ENCODE measurements around the gene USE1. TPM values are rescaled to one million over a fixed set of nuclear protein-coding genes. Genes with fewer than 3 reads are reported as not detected.
"Not testable (repeated sequence)": the region's sequence is repeated elsewhere in the genome, so short reads cannot be mapped to it uniquely, and the experiment has no call there.

The USE1 gene
- total RNA-seq, 8 experiments from 2014 or later, result 14.7 to 31.0 (median 22.9) TPM

- 67 to 100% (median 100%) methylated on average over 2 to 4 of the region's 6 CpGs; no CpG with 5 or more reads in 4 of the 10 experiments for WGBS, 10 experiments
- ATAC-seq (replicated peaks in 6 of 8); in situ Hi-C loops (cut with MboI; ENCODE audit: low pct_unique_long_range_greater_than_20kb in 2 of 9, low sequenced_read_pairs in 9 of 9, unreplicated experiment in 9 of 9): not testable (repeated sequence)
Observed at GRCh38 chr19:17191736-17192135, 23.4 kb upstream of the USE1 start.

GRCh38 chr19:17192751-17193150, 22.4 kb upstream of the USE1 start:
- ATAC-seq (replicated peaks in 6 of 8), result no peak
- Histone ChIP-seq H3K4me3 (no peak overlapping the region), H3K4me1 (replicated peaks in 1 of 2) (no peaks in the 10 kb centered on the region), H3K27ac (no peak overlapping the region)
- in situ Hi-C loops (cut with MboI; ENCODE audit: low pct_unique_long_range_greater_than_20kb in 2 of 9, low sequenced_read_pairs in 9 of 9, unreplicated experiment in 9 of 9), result no loop called here
- WGBS, 10 experiments, result 80 to 100% (median 97%) methylated on average over 2 to 6 of the region's 26 CpGs; no CpG with 5 or more reads in 6 of the 10 experiments

More at GRCh38 chr19:17191736-17192135, 23.4 kb upstream of the USE1 start:
- H3K27ac ChIP-seq; H3K4me1 ChIP-seq (replicated peaks in 1 of 2); H3K4me3 ChIP-seq: not testable (repeated sequence)

GRCh38 chr19:17194608-17195007, 20.5 kb upstream of the USE1 start:
- H3K27ac ChIP-seq, result no peak overlapping the region
- no peak for ATAC-seq (replicated peaks in 6 of 8)
- H3K4me3 ChIP-seq, result no peak overlapping the region
- in situ Hi-C loops (cut with MboI; ENCODE audit: low pct_unique_long_range_greater_than_20kb in 2 of 9, low sequenced_read_pairs in 9 of 9, unreplicated experiment in 9 of 9), result no loop called here
- WGBS, 10 experiments, result 91 to 100% methylated on average over 2 to 11 of the region's 16 CpGs; no CpG with 5 or more reads in 8 of the 10 experiments
- H3K4me1 ChIP-seq (replicated peaks in 1 of 2), result no peaks in the 10 kb centered on the region

- WGBS, 10 experiments, result 96% methylated on average over 12 of the region's 23 CpGs; no CpG with 5 or more reads in 9 of the 10 experiments
- ATAC-seq (replicated peaks in 6 of 8), result peak in 1 of 8 experiments; percentile 26
- in situ Hi-C loops (cut with MboI; ENCODE audit: low pct_unique_long_range_greater_than_20kb in 2 of 9, low sequenced_read_pairs in 9 of 9, unreplicated experiment in 9 of 9), result no loop called here
- H3K27ac ChIP-seq, result no peak overlapping the region
- H3K4me3 ChIP-seq, result no peak overlapping the region
- H3K4me1 ChIP-seq (replicated peaks in 1 of 2), result no peaks in the 10 kb centered on the region
Observed at GRCh38 chr19:17195106-17195505, 20.1 kb upstream of the USE1 start.

GRCh38 chr19:17196610-17197009, 18.5 kb upstream of the USE1 start:
- WGBS, 10 experiments, result 89 to 100% (median 96%) methylated on average over 1 to 7 of the region's 7 CpGs
- Histone ChIP-seq H3K27ac (no peak overlapping the region), H3K4me1 (replicated peaks in 1 of 2) (no peaks in the 10 kb centered on the region), H3K4me3 (no peak overlapping the region)
- in situ Hi-C loops (cut with MboI; ENCODE audit: low pct_unique_long_range_greater_than_20kb in 2 of 9, low sequenced_read_pairs in 9 of 9, unreplicated experiment in 9 of 9), result no loop called here
- no peak for ATAC-seq (replicated peaks in 6 of 8)

GRCh38 chr19:17197666-17198065, 17.5 kb upstream of the USE1 start:
- Histone ChIP-seq H3K27ac (no peak overlapping the region), H3K4me1 (replicated peaks in 1 of 2) (no peaks in the 10 kb centered on the region), H3K4me3 (no peak overlapping the region)
- no peak for ATAC-seq (replicated peaks in 6 of 8)
- in situ Hi-C loops (cut with MboI; ENCODE audit: low pct_unique_long_range_greater_than_20kb in 2 of 9, low sequenced_read_pairs in 9 of 9, unreplicated experiment in 9 of 9), result no loop called here
- 70 to 100% (median 99%) methylated on average over 1 to 10 of the region's 16 CpGs; no CpG with 5 or more reads in 4 of the 10 experiments for WGBS, 10 experiments

GRCh38 chr19:17200408-17201079, 14.6 kb upstream of the USE1 start:
- Histone ChIP-seq H3K4me3 (no peak overlapping the region), H3K27ac (no peak overlapping the region), H3K4me1 (replicated peaks in 1 of 2) (no peaks in the 10 kb centered on the region)
- ATAC-seq (replicated peaks in 6 of 8), result no peak
- WGBS, 10 experiments, result 20 to 100% (median 96%) methylated on average over 1 to 5 of the region's 16 CpGs; no CpG with 5 or more reads in 5 of the 10 experiments
- in situ Hi-C loops (cut with MboI; ENCODE audit: low pct_unique_long_range_greater_than_20kb in 2 of 9, low sequenced_read_pairs in 9 of 9, unreplicated experiment in 9 of 9), result no loop called here

GRCh38 chr19:17202249-17202648, 12.9 kb upstream of the USE1 start:
- Histone ChIP-seq H3K4me3 (no peak overlapping the region), H3K27ac (no peak overlapping the region), H3K4me1 (replicated peaks in 1 of 2) (no peaks in the 10 kb centered on the region)
- in situ Hi-C loops (cut with MboI; ENCODE audit: low pct_unique_long_range_greater_than_20kb in 2 of 9, low sequenced_read_pairs in 9 of 9, unreplicated experiment in 9 of 9), result no loop called here
- no peak for ATAC-seq (replicated peaks in 6 of 8)
- 33 to 100% (median 86%) methylated on average over 1 to 5 of the region's 9 CpGs; no CpG with 5 or more reads in 6 of the 10 experiments for WGBS, 10 experiments

- Histone ChIP-seq H3K4me1 (replicated peaks in 1 of 2) (no peaks in the 10 kb centered on the region), H3K27ac (no peak overlapping the region), H3K4me3 (no peak overlapping the region)
- in situ Hi-C loops (cut with MboI; ENCODE audit: low pct_unique_long_range_greater_than_20kb in 2 of 9, low sequenced_read_pairs in 9 of 9, unreplicated experiment in 9 of 9), result no loop called here
- ATAC-seq (replicated peaks in 6 of 8), result no peak
- WGBS, 10 experiments, result 93 to 97% methylated on average over 3 to 6 of the region's 17 CpGs; no CpG with 5 or more reads in 8 of the 10 experiments
Observed at GRCh38 chr19:17202713-17203112, 12.4 kb upstream of the USE1 start.

- in situ Hi-C loops (cut with MboI; ENCODE audit: low pct_unique_long_range_greater_than_20kb in 2 of 9, low sequenced_read_pairs in 9 of 9, unreplicated experiment in 9 of 9), result no loop called here
- WGBS, 10 experiments, result 66 to 100% (median 93%) methylated on average over 1 to 15 of the region's 27 CpGs; no CpG with 5 or more reads in 5 of the 10 experiments
- no peak overlapping the region for H3K27ac ChIP-seq
- no peak overlapping the region for H3K4me3 ChIP-seq
- peak in 7 of 8 experiments; percentile 15 to 85 (median 48) for ATAC-seq (replicated peaks in 6 of 8)
- H3K4me1 ChIP-seq (replicated peaks in 1 of 2), result no peaks in the 10 kb centered on the region
Observed at GRCh38 chr19:17205237-17206140, 9.7 kb upstream of the USE1 start.

- H3K4me1 ChIP-seq (replicated peaks in 1 of 2), result no peaks in the 10 kb centered on the region
- WGBS, 10 experiments, result 94 to 100% (median 100%) methylated on average over 1 to 9 of the region's 25 CpGs; no CpG with 5 or more reads in 3 of the 10 experiments
- no peak for ATAC-seq (replicated peaks in 6 of 8)
- no peak overlapping the region for H3K27ac ChIP-seq
- in situ Hi-C loops (cut with MboI; ENCODE audit: low pct_unique_long_range_greater_than_20kb in 2 of 9, low sequenced_read_pairs in 9 of 9, unreplicated experiment in 9 of 9), result no loop called here
- H3K4me3 ChIP-seq, result no peak overlapping the region
Observed at GRCh38 chr19:17206736-17207581, 8.2 kb upstream of the USE1 start.

- H3K4me1 ChIP-seq (replicated peaks in 1 of 2), result peaks cover 1 to 3% of the 10 kb centered on the region in 2 donors
- H3K4me3 ChIP-seq, result no peak overlapping the region
- WGBS, 10 experiments, result 41 to 100% (median 90%) methylated on average over 1 to 6 of the region's 28 CpGs; no CpG with 5 or more reads in 3 of the 10 experiments
- in situ Hi-C loops (cut with MboI; ENCODE audit: low pct_unique_long_range_greater_than_20kb in 2 of 9, low sequenced_read_pairs in 9 of 9, unreplicated experiment in 9 of 9), result no loop called here
- ATAC-seq (replicated peaks in 6 of 8), result peak in 7 of 8 experiments; percentile 14 to 72 (median 56)
- peak overlapping the region in 1 of 2 donors; percentile 14 for H3K27ac ChIP-seq
Observed at GRCh38 chr19:17209126-17210036, 5.8 kb upstream of the USE1 start.

Data from motor neuron (in vitro differentiated cells).